GM12878 (cell line): ENCODE results near the gene REEP6. TPM values are rescaled to one million over a fixed set of nuclear protein-coding genes. Genes with fewer than 3 reads are reported as not detected.

Experiments
- ATAC-seq: fragments of 200-7000 bp; cut with Tn5 transposase; 3 replicates; pipeline ENCODE4 v1.9.1; 2020; ENCODE audit warnings: mild to moderate bottlenecking, moderate library complexity
- BruUV-seq: library from RNA; stranded (reverse); fragments of 400-500 nt; replicated peaks from 2 replicates; lab custom pipeline; 2021; lab: Mats Ljungman, UMichigan
- CTCF ChIA-PET: fragments of 300-600 bp; sonication (Branson Sonifier 250); formaldehyde crosslinking; extraction: SDS; loops from one replicate; lab custom pipeline; 2021; ENCODE audit warnings: inconsistent platforms; lab: Yijun Ruan, JAX
- POLR2A ChIA-PET: fragments of 350-600 bp; formaldehyde crosslinking; extraction: SDS; loops from one replicate; lab custom pipeline; 2021; ENCODE audit warnings: inconsistent platforms; lab: Charles Lee
- RAD21 ChIA-PET: fragments of 300-600 bp; sonication (Branson Sonifier 250); formaldehyde crosslinking; loops from one replicate; lab custom pipeline; 2023; ENCODE audit warnings: antibody characterized with exemption; ENCODE audit not compliant: unreplicated experiment; lab: Charles Lee
- SMC1A ChIA-PET: fragments of 300-600 bp; sonication (Branson Sonifier 250); formaldehyde crosslinking; loops from one replicate; lab custom pipeline; 2023; ENCODE audit not compliant: unreplicated experiment, uncharacterized antibody; lab: Charles Lee
- DNase-seq: peaks from one replicate; pipeline ENCODE4 v3.0.0-alpha.2; 2011; ENCODE audit warnings: low read depth, low spot score
- FAIRE-seq: peaks from 3 replicates; lab custom pipeline; 2011; peaks lifted over from hg19 to GRCh38; lab: Jason Lieb, UNC
- H2AFZ ChIP-seq: 2 replicates; pipeline ENCODE4 v1.6.0; 2011; ENCODE audit warnings: low read depth, low read length, control low read depth; ENCODE audit not compliant: control insufficient read depth
- H3K27ac ChIP-seq: 2 replicates; pipeline ENCODE4 v1.5.1; 2011; ENCODE audit warnings: control low read depth; ENCODE audit not compliant: control insufficient read depth, insufficient read depth
- H3K27me3 ChIP-seq, 2 experiments: replicated peaks in 1 of 2; 2 replicates each; pipeline versions ENCODE4 v1.6.0 to v1.6.1; 2011; ENCODE audit warnings: low read length in 1 of 2; ENCODE audit not compliant: control insufficient read depth in 2 of 2, insufficient read depth in 2 of 2
- H3K36me3 ChIP-seq, 2 experiments: 2 replicates each; pipeline ENCODE4 v1.5.1; 2011; ENCODE audit warnings: low read length in 1 of 2; ENCODE audit not compliant: control insufficient read depth in 2 of 2, insufficient read depth in 2 of 2
- H3K4me1 ChIP-seq: 2 replicates; pipeline ENCODE4 v1.6.1; 2011; ENCODE audit warnings: mild to moderate bottlenecking, low read length, moderate library complexity, mixed read lengths; ENCODE audit not compliant: control insufficient read depth, insufficient read depth
- H3K4me2 ChIP-seq: 2 replicates; pipeline ENCODE4 v1.6.0; 2011; ENCODE audit warnings: control low read depth; ENCODE audit not compliant: control insufficient read depth, insufficient read depth
- H3K4me3 ChIP-seq: fragments of 200-600 bp; sonication (generic); 2 replicates; pipeline ENCODE4 v1.5.1; 2016
- H3K79me2 ChIP-seq: 2 replicates; pipeline ENCODE4 v1.6.0; 2011; ENCODE audit warnings: low read length; ENCODE audit not compliant: control insufficient read depth, insufficient read depth
- H3K9ac ChIP-seq: 2 replicates; pipeline ENCODE4 v1.8.0; 2011; ENCODE audit warnings: low read length, control low read depth, mixed read lengths; ENCODE audit not compliant: control insufficient read depth, insufficient read depth
- H3K9me3 ChIP-seq: replicated peaks from 3 replicates; pipeline ENCODE4 v1.5.1; 2011; ENCODE audit warnings: mild to moderate bottlenecking, low read length; ENCODE audit not compliant: control insufficient read depth, insufficient read depth
- H4K20me1 ChIP-seq: 2 replicates; pipeline ENCODE4 v1.6.0; 2011; ENCODE audit not compliant: control insufficient read depth, insufficient read depth
- BHLHE40 ChIP-seq, 2 experiments: fragments of 450-650 bp in 1 of 2; IDR thresholded peaks; 2 replicates each; pipeline ENCODE4 v1.6.1; 2011 to 2017; ENCODE audit warnings: low read depth in 2 of 2, borderline replicate concordance in 1 of 2, improper control_type of control experiment in 1 of 2, low read length in 1 of 2, mild to moderate bottlenecking in 1 of 2
- HDGF ChIP-seq: fragments of 450-650 bp; IDR thresholded peaks from 2 replicates; pipeline ENCODE4 v1.6.1; 2016; ENCODE audit warnings: antibody characterized with exemption
- LARP7 ChIP-seq: fragments of 450-650 bp; IDR thresholded peaks from 2 replicates; pipeline ENCODE4 v1.6.1; 2017; ENCODE audit warnings: mild to moderate bottlenecking
- MLLT1 ChIP-seq: fragments of 450-650 bp; IDR thresholded peaks from 2 replicates; pipeline ENCODE4 v1.6.1; 2016; ENCODE audit warnings: mild to moderate bottlenecking
- NFYA ChIP-seq: IDR thresholded peaks from 2 replicates; pipeline ENCODE4 v1.6.1; 2011; ENCODE audit warnings: low read depth, mild to moderate bottlenecking, low read length, improper control_type of control experiment, borderline replicate concordance
- WGBS: methylation state at CpG from one replicate; pipeline ENCODE4 v1.1.6; 2016; ENCODE audit warnings: low lambda C conversion rate; ENCODE audit not compliant: insufficient replicate concordance, insufficient coverage; ENCODE audit errors: missing lambda C conversion rate; 5-methylcytosine and 5-hydroxymethylcytosine counted together
- in situ Hi-C: fragments of 300-500 bp; cut with MboI; formaldehyde crosslinking; loops from 9 replicates; pipeline ENCODE4 v1.14.3; 2018; ENCODE audit warnings: mixed read lengths
- intact Hi-C: fragments of 100-400 bp; cut with micrococcal nuclease; formaldehyde crosslinking; loops from one replicate; pipeline ENCODE4 v1.14.2; 2022; ENCODE audit not compliant: unreplicated experiment
- polyA plus RNA-seq, 11 experiments: library from polyadenylated mRNA; depleted of rRNA in 4 of 11; unstranded in 6 of 11; stranded (reverse) in 5 of 11; fragments of >200 nt; fragmentation: Nextera tagmentation in 4 of 11; fragmentation: Illumina TruSeq in 1 of 11; extraction: Ambion mirVana in 4 of 11; extraction: Trizol in 1 of 11; gene quantifications; 1 replicate in 1 of 11; 2 replicates in 10 of 11; pipeline versions ENCODE4 v1.2.1 to v1.2.3, GENCODE V29; 2011 to 2016; ENCODE audit warnings: inconsistent platforms in 2 of 11, missing spikeins in 2 of 11, low read depth in 1 of 11
- total RNA-seq, 4 experiments: library from RNA; depleted of rRNA in 3 of 4; stranded (reverse); fragments of >200 nt in 3 of 4; fragmentation: Illumina TruSeq in 1 of 4; extraction: Trizol in 1 of 4; gene quantifications; 2 replicates each; pipeline versions ENCODE4 v1.2.1 to v1.2.3, GENCODE V29; 2013 to 2021

The REEP6 gene
- total and polyA plus RNA-seq, 10 of the 15 experiments (the other 5 are each of a cell fraction or from before 2014, with no cell fraction given) = 0.06 to 1.1 (median 0.39) TPM; not detected in 2

- TF ChIP-seq LARP7 = peak; percentile 86
- TF ChIP-seq MLLT1 = no peak
Measured at GRCh38 chr19:1478934-1479707, 11.9 kb upstream of the REEP6 start, which contains the start of gene C19orf25 (continued).

- no peak for FAIRE-seq
- no peaks in the 10 kb centered on the region for H4K20me1 ChIP-seq
- no peak for DNase-seq
- peaks cover 8% of the 10 kb centered on the region for H3K79me2 ChIP-seq
- POLR2A ChIA-PET = no interaction called here
- H2AFZ ChIP-seq = no peak overlapping the region
- in situ Hi-C loops = no loop called here
- no TSS peak for BruUV-seq
- H3K4me1 ChIP-seq = no peaks in the 10 kb centered on the region
- intact Hi-C loops = no loop called here
- ATAC-seq = no peak
- no peak overlapping the region for H3K4me3 ChIP-seq
- no peak overlapping the region for H3K4me2 ChIP-seq
- TF ChIP-seq BHLHE40 (IDR thresholded peaks at IDR 0.05; ENCODE audit: borderline replicate concordance in 1 of 2, low read depth in 2 of 2, low read length in 1 of 2) = no peak
- no peak for TF ChIP-seq HDGF
- TF ChIP-seq NFYA = no peak
- TF ChIP-seq, all 136 proteins: peak for 0
- CTCF ChIA-PET = no interaction called here
- H3K9me3 ChIP-seq = no peaks in the 10 kb centered on the region
- WGBS = 70% methylated on average over 21 of the region's 26 CpGs
- RAD21 ChIA-PET = no interaction called here
- SMC1A ChIA-PET = no interaction called here
- H3K36me3 ChIP-seq = no peaks in the 10 kb centered on the region
- no peak overlapping the region for H3K27ac ChIP-seq
- no peak overlapping the region for H3K9ac ChIP-seq
- H3K27me3 ChIP-seq = no peaks in the 10 kb centered on the region
Measured at GRCh38 chr19:1481224-1481892, 9.6 kb upstream of the REEP6 start.
